Measurements from ENCODE around the gene STEAP4.
A peak's percentile ranks its signal among the peaks of the same experiment; 100 is the strongest.
"Not testable (repeated sequence)": the region's sequence is repeated elsewhere in the genome, so short reads cannot be mapped to it uniquely, and the experiment has no call there.

Gene STEAP4

GRCh38 chr7:88312061-88312663 lies 5.5 kb upstream of the STEAP4 start:
- DNase-seq = no peak

- DNase-seq = no peak
Measured at GRCh38 chr7:88311675-88312036, 5.0 kb upstream of the STEAP4 start.

- DNase-seq = peak in 1 of 3 donors; percentile 31
Measured at GRCh38 chr7:88310956-88311674, 4.4 kb upstream of the STEAP4 start.

GRCh38 chr7:88309819-88310218 lies 3.1 kb upstream of the STEAP4 start:
- DNase-seq = no peak

- DNase-seq = no peak
Measured at GRCh38 chr7:88307823-88308222, 1.1 kb upstream of the STEAP4 start.

GRCh38 chr7:88307412-88307811 lies 718 bp upstream of the STEAP4 start:
- DNase-seq = no peak

GRCh38 chr7:88305044-88305443 lies 1.6 kb downstream of the STEAP4 start:
- DNase-seq = no peak

GRCh38 chr7:88302486-88302885 lies 4.2 kb downstream of the STEAP4 start:
- no peak for DNase-seq

- DNase-seq = no peak
Measured at GRCh38 chr7:88301924-88302323, 4.8 kb downstream of the STEAP4 start.

- no peak for DNase-seq
Measured at GRCh38 chr7:88300401-88300945, 6.2 kb downstream of the STEAP4 start.

GRCh38 chr7:88299126-88299525 lies 7.6 kb downstream of the STEAP4 start:
- DNase-seq = no peak

- no peak for DNase-seq
Measured at GRCh38 chr7:88293866-88294265, 12.8 kb downstream of the STEAP4 start.

GRCh38 chr7:88291398-88292173 lies 15.1 kb downstream of the STEAP4 start:
- DNase-seq = peak in 2 of 3 donors; percentile 9 to 12

- peak in 1 of 3 donors; percentile 33 for DNase-seq
Measured at GRCh38 chr7:88290491-88290890, 16.2 kb downstream of the STEAP4 start.

GRCh38 chr7:88289564-88290025 lies 17.1 kb downstream of the STEAP4 start:
- peak in 2 of 3 donors; percentile 41 to 61 for DNase-seq

GRCh38 chr7:88281749-88282148 lies 24.9 kb downstream of the STEAP4 start:
- no peak for DNase-seq

- no peak for DNase-seq
Measured at GRCh38 chr7:88280801-88281200, 25.9 kb downstream of the STEAP4 start.

GRCh38 chr7:88279323-88279722 lies 27.4 kb downstream of the STEAP4 start:
- DNase-seq = no peak

GRCh38 chr7:88278881-88279280 lies 27.8 kb downstream of the STEAP4 start:
- DNase-seq = peak; percentile 76 to 94 (median 94)

GRCh38 chr7:88276605-88277153 lies 30.0 kb downstream of the STEAP4 start:
- peak in 1 of 3 donors; percentile 21 for DNase-seq

GRCh38 chr7:88274856-88275255 lies 31.8 kb downstream of the STEAP4 start:
- DNase-seq = not testable (repeated sequence)

- DNase-seq = peak; percentile 15 to 59 (median 58)
Measured at GRCh38 chr7:88269586-88269985, 37.1 kb downstream of the STEAP4 start.

- DNase-seq = peak; percentile 70 to 86 (median 84)
Measured at GRCh38 chr7:88268858-88269257, 37.8 kb downstream of the STEAP4 start.

All from suppressor macrophage treated with lipopolysaccharide for 1 hour (primary cell).